B cell (primary cell): Measurements from ENCODE around the gene SEMA4A. TPM values are rescaled to one million over a fixed set of nuclear protein-coding genes. Genes with fewer than 3 reads are reported as not detected.

Experiments used
- ATAC-seq: fragments of 200-7000 bp; cut with Tn5 transposase; one replicate; pipeline ENCODE4 v1.10.0; 2021; ENCODE audit warnings: low read depth, mild to moderate bottlenecking, moderate number of reproducible peaks, moderate library complexity
- CTCF ChIA-PET: fragments of 350-600 bp; sonication (Branson Sonifier 250); formaldehyde crosslinking; loops from one replicate; lab custom pipeline; 2021; ENCODE audit warnings: antibody characterized with exemption, inconsistent platforms; lab: Charles Lee
- POLR2A ChIA-PET: fragments of 350-600 bp; sonication (Branson Sonifier 250); formaldehyde crosslinking; loops from one replicate; lab custom pipeline; 2021; ENCODE audit warnings: antibody characterized with exemption; lab: Charles Lee
- DNase-seq: peaks from one replicate; pipeline ENCODE4 v3.0.0; 2013
- H2AFZ ChIP-seq: 2 replicates; pipeline ENCODE4 v1.6.1; 2012; ENCODE audit warnings: mild to moderate bottlenecking, low read depth, low read length; ENCODE audit not compliant: insufficient read depth, poor library complexity, severe bottlenecking
- H3K27ac ChIP-seq, 2 donors: 1 replicate in 1 of 2; 2 replicates in 1 of 2; pipeline ENCODE4 v1.5.1; 2012 to 2013; ENCODE audit warnings: low read length in 2 of 2, mild to moderate bottlenecking in 2 of 2, moderate library complexity in 1 of 2
- H3K27me3 ChIP-seq, 4 experiments: fragments of 200-600 bp in 1 of 4; sonication (generic) in 1 of 4; replicated peaks in 1 of 4; 1 replicate in 2 of 4; 2 replicates in 2 of 4; pipeline versions ENCODE4 v1.6.1 to v1.7.0; 2013 to 2016; ENCODE audit warnings: low read length in 3 of 4, mild to moderate bottlenecking in 2 of 4, mixed read lengths in 1 of 4, moderate library complexity in 1 of 4; ENCODE audit not compliant: insufficient read depth in 4 of 4, control insufficient read depth in 3 of 4; ENCODE audit errors: control extremely low read depth in 1 of 4
- H3K36me3 ChIP-seq, 2 experiments: replicated peaks in 1 of 2; 1 replicate in 1 of 2; 2 replicates in 1 of 2; pipeline versions ENCODE4 v1.6.1 to v1.7.1; 2013; ENCODE audit warnings: low read length in 1 of 2; ENCODE audit not compliant: insufficient read depth in 2 of 2, control insufficient read depth in 1 of 2; ENCODE audit errors: control extremely low read depth in 1 of 2, extremely low read depth in 1 of 2
- H3K4me1 ChIP-seq, 2 donors: fragments of 200-600 bp in 1 of 2; sonication (generic) in 1 of 2; 1 replicate in 1 of 2; 2 replicates in 1 of 2; pipeline versions ENCODE4 v1.5.1 to v1.6.1; 2013 to 2017; ENCODE audit warnings: low read length in 2 of 2; ENCODE audit not compliant: control insufficient read depth in 2 of 2, insufficient read depth in 2 of 2
- H3K4me2 ChIP-seq: replicated peaks from 2 replicates; pipeline ENCODE3; 2012; ENCODE audit warnings: mild to moderate bottlenecking, low read depth, low read length; ENCODE audit not compliant: poor library complexity, severe bottlenecking
- H3K4me3 ChIP-seq, 5 experiments: fragments of 200-600 bp in 1 of 5; sonication (generic) in 1 of 5; 1 replicate in 3 of 5; 2 replicates in 2 of 5; pipeline versions ENCODE4 v1.5.1 to v1.7.0; 2011 to 2016; ENCODE audit warnings: low read length in 4 of 5, mild to moderate bottlenecking in 4 of 5, low read depth in 2 of 5, control low read depth in 1 of 5, moderate library complexity in 1 of 5; ENCODE audit not compliant: insufficient read depth in 1 of 5; ENCODE audit errors: control extremely low read depth in 1 of 5, extremely low read depth in 1 of 5
- H3K79me2 ChIP-seq: fragments of 200-600 bp; sonication (generic); one replicate; pipeline ENCODE4 v1.6.0; 2016; ENCODE audit warnings: low read length; ENCODE audit not compliant: control insufficient read depth, insufficient read depth
- H3K9ac ChIP-seq: fragments of 200-600 bp; sonication (generic); 2 replicates; pipeline ENCODE4 v1.6.1; 2017; ENCODE audit warnings: mild to moderate bottlenecking, low read length, moderate library complexity
- H3K9me3 ChIP-seq, 3 donors: one replicate each; pipeline versions ENCODE4 v1.6.1 to v1.7.1; 2013; ENCODE audit warnings: low read length in 2 of 3; ENCODE audit not compliant: control insufficient read depth in 2 of 3, insufficient read depth in 1 of 3; ENCODE audit errors: control extremely low read depth in 1 of 3
- H4K20me1 ChIP-seq: 2 replicates; pipeline ENCODE4 v1.6.0; 2012; ENCODE audit warnings: mild to moderate bottlenecking, low read length; ENCODE audit not compliant: insufficient read depth, control insufficient read depth, poor library complexity, severe bottlenecking
- H3K27ac Mint-ChIP-seq: one replicate; pipeline ENCODE4 v1.8.0; 2021; ENCODE audit warnings: mixed read lengths
- H3K27me3 Mint-ChIP-seq: one replicate; pipeline ENCODE4 v1.8.0; 2021; ENCODE audit warnings: mixed read lengths
- H3K4me1 Mint-ChIP-seq: one replicate; pipeline ENCODE4 v1.8.0; 2021; ENCODE audit warnings: mixed read lengths
- H3K4me3 Mint-ChIP-seq: one replicate; pipeline ENCODE4 v1.8.0; 2021; ENCODE audit warnings: mixed read lengths
- H3K9me3 Mint-ChIP-seq: one replicate; pipeline ENCODE4 v1.8.0; 2022; ENCODE audit warnings: mixed read lengths; ENCODE audit not compliant: insufficient read depth
- CTCF ChIP-seq: fragments of 200-600 bp; IDR thresholded peaks from one replicate; pipeline ENCODE4 v1.8.0; 2022; ENCODE audit warnings: antibody characterized with exemption, mild to moderate bottlenecking
- EZH2 ChIP-seq: IDR thresholded peaks from 2 replicates; pipeline ENCODE4 v1.6.1; 2012; ENCODE audit warnings: borderline replicate concordance, low read depth, mild to moderate bottlenecking, moderate library complexity, low read length; ENCODE audit not compliant: insufficient read depth, poor library complexity, severe bottlenecking
- WGBS: methylation state at CpG from one replicate; pipeline ENCODE4 v1.1.5; 2013; ENCODE audit warnings: missing lambda C conversion rate; ENCODE audit not compliant: insufficient coverage; 5-methylcytosine and 5-hydroxymethylcytosine counted together
- intact Hi-C: fragments of 100-400 bp; cut with micrococcal nuclease; formaldehyde crosslinking; loops from one replicate; pipeline ENCODE4 v1.10.0; 2022
- polyA plus RNA-seq: library from polyadenylated mRNA; depleted of rRNA; stranded (reverse); fragments of >200 nt; gene quantifications from 2 replicates; pipeline ENCODE4 v1.2.3, GENCODE V29; 2012
- total RNA-seq, 2 donors: library from RNA; stranded (reverse); fragments of 120-200 nt in 1 of 2; gene quantifications; 1 replicate in 1 of 2; 2 replicates in 1 of 2; pipeline versions ENCODE4 v1.2.3 to v1.2.4, GENCODE V29; 2013 to 2022

Gene SEMA4A
- total and polyA plus RNA-seq, 2 donors (not counting 1 experiment from before 2014, with no cell fraction given): 9.2 to 15.5 TPM

DNA sequence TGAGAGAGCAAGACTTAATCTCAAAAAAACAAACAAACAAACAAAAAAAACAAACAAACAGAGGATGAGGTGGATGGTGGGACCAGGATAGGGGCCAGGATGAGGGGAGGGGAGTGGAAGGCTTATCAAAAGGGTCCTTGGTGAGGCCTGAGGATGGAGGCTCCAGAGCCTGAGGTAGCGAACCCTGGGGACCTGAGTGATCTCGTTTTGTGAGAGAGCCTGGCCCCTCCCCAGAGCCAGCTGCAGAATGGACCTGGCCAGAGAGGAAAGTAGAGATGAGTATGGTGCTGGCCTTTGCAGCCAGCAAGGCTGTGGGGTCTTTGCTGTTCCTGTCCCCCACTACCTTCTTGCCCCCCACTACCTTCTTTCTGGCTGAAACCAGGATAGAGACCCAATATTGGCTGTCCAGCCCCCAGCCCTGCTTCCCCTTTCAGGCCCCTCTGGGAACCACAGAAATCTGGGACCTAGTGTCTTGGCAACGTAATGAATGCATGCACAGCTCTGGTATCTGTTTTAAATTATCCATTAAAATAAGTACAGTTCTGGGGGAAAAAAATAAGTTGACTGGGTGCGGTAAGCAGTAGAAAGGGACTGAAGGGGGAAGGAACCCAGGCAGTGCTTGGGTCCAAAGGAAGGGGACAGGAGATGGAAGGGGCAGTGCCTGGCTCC is 40.0 kb upstream of the SEMA4A start:
- intact Hi-C loops: no loop called here
- peak overlapping the region; percentile 90 for H3K4me3 Mint-ChIP-seq
- Histone ChIP-seq H4K20me1 (no peaks in the 10 kb centered on the region), H3K36me3 (no peaks in the 10 kb centered on the region), H3K4me3 (no peak overlapping the region), H3K4me2 (no peak overlapping the region), H3K4me1 (peaks cover 22 to 24% of the 10 kb centered on the region in 2 donors), H3K79me2 (no peaks in the 10 kb centered on the region), H2AFZ (no peak overlapping the region), H3K27ac (no peak overlapping the region), H3K9me3 (peaks cover 0 to 4% (median 0%) of the 10 kb centered on the region in 3 donors), H3K9ac (no peak overlapping the region), H3K27me3 (peaks cover 0 to 50% (median 12%) of the 10 kb centered on the region in 4 experiments)
- POLR2A ChIA-PET: interaction anchor here (0.7 to 2.7 kb wide), 4 partner anchors 13 to 20 kb away, joined by 4 to 29 read pairs (median 8); no protein-coding TSS in a partner anchor
- peak overlapping the region; percentile 77 for H3K27ac Mint-ChIP-seq
- H3K27me3 Mint-ChIP-seq: peaks cover 32% of the 10 kb centered on the region
- CTCF ChIA-PET: interaction anchor here (0.5 to 28.7 kb wide), 3 partner anchors 15 to 218 kb away, joined by 3 to 970 read pairs (median 89); no protein-coding TSS in a partner anchor
- no peak for DNase-seq
- no peak for ATAC-seq
- no peaks in the 10 kb centered on the region for H3K9me3 Mint-ChIP-seq
- WGBS: 81% methylated on average over 3 of the region's 4 CpGs
- TF ChIP-seq CTCF: no peak
- TF ChIP-seq EZH2: no peak
- peaks cover 39% of the 10 kb centered on the region for H3K4me1 Mint-ChIP-seq
